GM12878 (cell line): ENCODE results near the gene WAS. TPM values are rescaled to one million over a fixed set of nuclear protein-coding genes. Genes with fewer than 3 reads are reported as not detected.

ENCODE experiments used
- ATAC-seq: fragments of 200-7000 bp; cut with Tn5 transposase; 3 replicates; pipeline ENCODE4 v1.9.1; 2020; ENCODE audit warnings: mild to moderate bottlenecking, moderate library complexity
- BruUV-seq: library from RNA; stranded (reverse); fragments of 400-500 nt; replicated peaks from 2 replicates; lab custom pipeline; 2021; lab: Mats Ljungman, UMichigan
- CTCF ChIA-PET: fragments of 300-600 bp; sonication (Branson Sonifier 250); formaldehyde crosslinking; extraction: SDS; loops from one replicate; lab custom pipeline; 2021; ENCODE audit warnings: inconsistent platforms; lab: Yijun Ruan, JAX
- POLR2A ChIA-PET: fragments of 350-600 bp; formaldehyde crosslinking; extraction: SDS; loops from one replicate; lab custom pipeline; 2021; ENCODE audit warnings: inconsistent platforms; lab: Charles Lee
- RAD21 ChIA-PET: fragments of 300-600 bp; sonication (Branson Sonifier 250); formaldehyde crosslinking; loops from one replicate; lab custom pipeline; 2023; ENCODE audit warnings: antibody characterized with exemption; ENCODE audit not compliant: unreplicated experiment; lab: Charles Lee
- SMC1A ChIA-PET: fragments of 300-600 bp; sonication (Branson Sonifier 250); formaldehyde crosslinking; loops from one replicate; lab custom pipeline; 2023; ENCODE audit not compliant: unreplicated experiment, uncharacterized antibody; lab: Charles Lee
- DNase-seq: peaks from one replicate; pipeline ENCODE4 v3.0.0-alpha.2; 2011; ENCODE audit warnings: low read depth, low spot score
- FAIRE-seq: peaks from 3 replicates; lab custom pipeline; 2011; peaks lifted over from hg19 to GRCh38; lab: Jason Lieb, UNC
- H2AFZ ChIP-seq: 2 replicates; pipeline ENCODE4 v1.6.0; 2011; ENCODE audit warnings: low read depth, low read length, control low read depth; ENCODE audit not compliant: control insufficient read depth
- H3K27ac ChIP-seq: 2 replicates; pipeline ENCODE4 v1.5.1; 2011; ENCODE audit warnings: control low read depth; ENCODE audit not compliant: control insufficient read depth, insufficient read depth
- H3K27me3 ChIP-seq, 2 experiments: replicated peaks in 1 of 2; 2 replicates each; pipeline versions ENCODE4 v1.6.0 to v1.6.1; 2011; ENCODE audit warnings: low read length in 1 of 2; ENCODE audit not compliant: control insufficient read depth in 2 of 2, insufficient read depth in 2 of 2
- H3K36me3 ChIP-seq, 2 experiments: 2 replicates each; pipeline ENCODE4 v1.5.1; 2011; ENCODE audit warnings: low read length in 1 of 2; ENCODE audit not compliant: control insufficient read depth in 2 of 2, insufficient read depth in 2 of 2
- H3K4me1 ChIP-seq: 2 replicates; pipeline ENCODE4 v1.6.1; 2011; ENCODE audit warnings: mild to moderate bottlenecking, low read length, moderate library complexity, mixed read lengths; ENCODE audit not compliant: control insufficient read depth, insufficient read depth
- H3K4me2 ChIP-seq: 2 replicates; pipeline ENCODE4 v1.6.0; 2011; ENCODE audit warnings: control low read depth; ENCODE audit not compliant: control insufficient read depth, insufficient read depth
- H3K4me3 ChIP-seq: fragments of 200-600 bp; sonication (generic); 2 replicates; pipeline ENCODE4 v1.5.1; 2016
- H3K79me2 ChIP-seq: 2 replicates; pipeline ENCODE4 v1.6.0; 2011; ENCODE audit warnings: low read length; ENCODE audit not compliant: control insufficient read depth, insufficient read depth
- H3K9ac ChIP-seq: 2 replicates; pipeline ENCODE4 v1.8.0; 2011; ENCODE audit warnings: low read length, control low read depth, mixed read lengths; ENCODE audit not compliant: control insufficient read depth, insufficient read depth
- H3K9me3 ChIP-seq: replicated peaks from 3 replicates; pipeline ENCODE4 v1.5.1; 2011; ENCODE audit warnings: mild to moderate bottlenecking, low read length; ENCODE audit not compliant: control insufficient read depth, insufficient read depth
- H4K20me1 ChIP-seq: 2 replicates; pipeline ENCODE4 v1.6.0; 2011; ENCODE audit not compliant: control insufficient read depth, insufficient read depth
- CREM ChIP-seq: IDR thresholded peaks from 2 replicates; pipeline ENCODE4 v1.6.1; 2014; ENCODE audit warnings: antibody characterized with exemption, low read depth
- EP300 ChIP-seq, 2 experiments: fragments of 150-350 bp in 1 of 2; IDR thresholded peaks; 2 replicates each; pipeline ENCODE4 v1.6.1; 2011 to 2012; ENCODE audit warnings: low read depth in 2 of 2, low read length in 2 of 2, borderline replicate concordance in 1 of 2, improper control_type of control experiment in 1 of 2, inconsistent platforms in 1 of 2; ENCODE audit not compliant: control insufficient read depth in 1 of 2
- NKRF ChIP-seq: fragments of 450-650 bp; conservative IDR thresholded peaks from 2 replicates; pipeline ENCODE4 v1.6.1; 2017; ENCODE audit warnings: mild to moderate bottlenecking, moderate library complexity
- RCOR1 ChIP-seq: conservative IDR thresholded peaks from 2 replicates; pipeline ENCODE4 v1.6.1; 2012; ENCODE audit warnings: low read depth, low read length, improper control_type of control experiment
- ZNF687 ChIP-seq: fragments of 450-650 bp; IDR thresholded peaks from 2 replicates; pipeline ENCODE4 v1.6.1; 2017; ENCODE audit warnings: mild to moderate bottlenecking, moderate library complexity
- WGBS: methylation state at CpG from one replicate; pipeline ENCODE4 v1.1.6; 2016; ENCODE audit warnings: low lambda C conversion rate; ENCODE audit not compliant: insufficient replicate concordance, insufficient coverage; ENCODE audit errors: missing lambda C conversion rate; 5-methylcytosine and 5-hydroxymethylcytosine counted together
- in situ Hi-C: fragments of 300-500 bp; cut with MboI; formaldehyde crosslinking; loops from 9 replicates; pipeline ENCODE4 v1.14.3; 2018; ENCODE audit warnings: mixed read lengths
- intact Hi-C: fragments of 100-400 bp; cut with micrococcal nuclease; formaldehyde crosslinking; loops from one replicate; pipeline ENCODE4 v1.14.2; 2022; ENCODE audit not compliant: unreplicated experiment
- polyA plus RNA-seq, 11 experiments: library from polyadenylated mRNA; depleted of rRNA in 4 of 11; unstranded in 6 of 11; stranded (reverse) in 5 of 11; fragments of >200 nt; fragmentation: Nextera tagmentation in 4 of 11; fragmentation: Illumina TruSeq in 1 of 11; extraction: Ambion mirVana in 4 of 11; extraction: Trizol in 1 of 11; gene quantifications; 1 replicate in 1 of 11; 2 replicates in 10 of 11; pipeline versions ENCODE4 v1.2.1 to v1.2.3, GENCODE V29; 2011 to 2016; ENCODE audit warnings: inconsistent platforms in 2 of 11, missing spikeins in 2 of 11, low read depth in 1 of 11
- total RNA-seq, 4 experiments: library from RNA; depleted of rRNA in 3 of 4; stranded (reverse); fragments of >200 nt in 3 of 4; fragmentation: Illumina TruSeq in 1 of 4; extraction: Trizol in 1 of 4; gene quantifications; 2 replicates each; pipeline versions ENCODE4 v1.2.1 to v1.2.3, GENCODE V29; 2013 to 2021

The WAS gene
- total and polyA plus RNA-seq, 10 of the 15 experiments (the other 5 are each of a cell fraction or from before 2014, with no cell fraction given): 1.6 to 84.7 (median 23.0) TPM

GRCh38 chrX:48676893-48677270, 6.7 kb upstream of the WAS start:
- ATAC-seq (peak; percentile 40), FAIRE-seq (no peak), DNase-seq (no peak)
- H3K27ac ChIP-seq: peak overlapping the region; percentile 75
- no peaks in the 10 kb centered on the region for H3K27me3 ChIP-seq
- H3K9me3 ChIP-seq: no peaks in the 10 kb centered on the region
- RAD21 ChIA-PET: no interaction called here
- no peaks in the 10 kb centered on the region for H4K20me1 ChIP-seq
- in situ Hi-C loops (no loop called here), intact Hi-C loops (loop anchor here (2.0 kb wide), 1 partner anchor 20 kb away; the partner anchor contains the start of gene SUV39H1)
- no peaks in the 10 kb centered on the region for H3K36me3 ChIP-seq
- H3K4me3 ChIP-seq: peak overlapping the region; percentile 74
- POLR2A ChIA-PET: interaction anchor here (1.0 to 1.5 kb wide), 4 partner anchors 8 to 137 kb away, joined by 3 to 9 read pairs (median 5); partner anchors contain the start of genes SUV39H1 and TBC1D25
- WGBS: 45% methylated on average over 8 of the region's 9 CpGs
- peak overlapping the region; percentile 67 for H2AFZ ChIP-seq
- H3K4me1 ChIP-seq: no peaks in the 10 kb centered on the region; the same call in 1 of the 2 replicates
- SMC1A ChIA-PET: interaction anchor here (0.6 to 1.4 kb wide), 2 partner anchors 21 to 449 kb away, joined by 3 read pairs; no protein-coding TSS in a partner anchor
- CTCF ChIA-PET: no interaction called here
- H3K9ac ChIP-seq: peak overlapping the region; percentile 65
- TF ChIP-seq NKRF: 0 out of 2 replicates have a peak, but pooled peaks have one; percentile 33
- TF ChIP-seq EP300 (IDR thresholded peaks at IDR 0.05; ENCODE audit: borderline replicate concordance in 1 of 2, control insufficient read depth in 1 of 2, low read depth in 2 of 2, low read length in 2 of 2): no peak
- no TSS peak for BruUV-seq
- H3K79me2 ChIP-seq: peaks cover 12% of the 10 kb centered on the region
- peak overlapping the region; percentile 57 for H3K4me2 ChIP-seq

GRCh38 chrX:48677516-48677915, 6.1 kb upstream of the WAS start:
- Histone ChIP-seq H3K27ac (no peak overlapping the region), H3K9ac (peak overlapping the region; percentile 65; the same call in 1 of the 2 replicates)

More at GRCh38 chrX:48677516-48677915, 6.1 kb upstream of the WAS start:
- Histone ChIP-seq H3K9me3 (no peaks in the 10 kb centered on the region), H4K20me1 (no peaks in the 10 kb centered on the region), H3K4me3 (peak overlapping the region; percentile 74; the same call in 1 of the 2 replicates), H3K79me2 (peaks cover 12% of the 10 kb centered on the region), H3K36me3 (no peaks in the 10 kb centered on the region), H2AFZ (no peak overlapping the region), H3K27me3 (no peaks in the 10 kb centered on the region), H3K4me1 (no peaks in the 10 kb centered on the region; the same call in 1 of the 2 replicates), H3K4me2 (peak overlapping the region; percentile 57)
- RAD21 ChIA-PET: no interaction called here
- BruUV-seq: no TSS peak
- POLR2A ChIA-PET: interaction anchor here (1.0 kb wide), 1 partner anchor 134 kb away, joined by 6 read pairs; no protein-coding TSS in a partner anchor
- ATAC-seq (no peak), DNase-seq (no peak), FAIRE-seq (no peak)
- CTCF ChIA-PET: no interaction called here
- WGBS: 18% methylated on average over 10 of the region's 10 CpGs
- TF ChIP-seq RCOR1 (no peak), CREM (no peak), ZNF687 (no peak)
- in situ Hi-C loops (no loop called here), intact Hi-C loops (loop anchor here (2.0 kb wide), 1 partner anchor 19 kb away; the partner anchor contains the start of gene SUV39H1)
- SMC1A ChIA-PET: no interaction called here
